ENCODE data around the gene MYO1F.
"Not testable (repeated sequence)": the region's sequence is repeated elsewhere in the genome, so short reads cannot be mapped to it uniquely, and the experiment has no call there.

Gene MYO1F

DNA sequence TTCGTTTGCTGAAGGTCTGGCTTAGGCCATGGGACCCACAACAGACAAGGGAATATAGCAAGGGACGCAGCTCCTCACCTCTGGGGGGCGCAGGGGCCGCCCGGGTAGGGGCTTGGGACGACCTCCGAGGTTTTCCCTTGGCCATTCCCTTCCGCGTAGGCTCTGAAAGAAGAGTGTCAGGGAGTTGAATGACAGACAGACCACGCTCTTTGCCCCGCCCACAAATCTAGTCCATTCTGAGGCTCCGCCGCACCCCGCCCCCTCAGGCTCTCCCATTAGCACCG lies 51.9 kb downstream of the MYO1F start:
- H3K4me3 Mint-ChIP-seq, result no peak overlapping the region
- H3K4me1 Mint-ChIP-seq, result peaks cover 10% of the 10 kb centered on the region
- ATAC-seq (no peak), DNase-seq (ENCODE audit: low spot score in 2 of 2) (no peak)
- H3K36me3 Mint-ChIP-seq, result no peaks in the 10 kb centered on the region
- H3K9me3 Mint-ChIP-seq, result no peaks in the 10 kb centered on the region
- no peak overlapping the region for H3K27ac Mint-ChIP-seq

DNA sequence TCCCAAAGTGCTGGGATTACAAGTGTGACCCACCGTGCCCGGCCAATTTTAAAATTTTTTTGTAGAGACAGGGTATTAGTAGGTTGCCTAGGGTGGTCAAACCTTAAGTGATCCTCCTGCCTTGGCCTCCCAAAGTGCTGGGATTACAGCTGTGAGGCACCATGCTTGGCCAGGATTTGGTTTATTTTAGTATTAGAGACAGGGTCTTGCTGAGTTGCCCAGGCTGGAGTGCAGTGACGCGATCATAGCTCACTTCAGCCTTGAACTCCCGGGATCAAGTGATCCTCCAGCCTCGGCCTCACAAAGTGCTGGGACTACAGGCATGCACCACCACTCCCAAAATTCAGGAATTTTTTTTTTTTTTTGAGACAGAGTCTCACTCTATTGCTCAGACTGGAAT lies 57.9 kb downstream of the MYO1F start:
- H3K36me3 Mint-ChIP-seq, result peaks cover 12% of the 10 kb centered on the region
- H3K4me1 Mint-ChIP-seq, result peaks cover 36% of the 10 kb centered on the region
- H3K9me3 Mint-ChIP-seq, result no peaks in the 10 kb centered on the region
- peak overlapping the region; percentile 95 for H3K27ac Mint-ChIP-seq
- H3K4me3 Mint-ChIP-seq, result no peak overlapping the region
- ATAC-seq (no peak), DNase-seq (ENCODE audit: low spot score in 2 of 2) (no peak)

DNA sequence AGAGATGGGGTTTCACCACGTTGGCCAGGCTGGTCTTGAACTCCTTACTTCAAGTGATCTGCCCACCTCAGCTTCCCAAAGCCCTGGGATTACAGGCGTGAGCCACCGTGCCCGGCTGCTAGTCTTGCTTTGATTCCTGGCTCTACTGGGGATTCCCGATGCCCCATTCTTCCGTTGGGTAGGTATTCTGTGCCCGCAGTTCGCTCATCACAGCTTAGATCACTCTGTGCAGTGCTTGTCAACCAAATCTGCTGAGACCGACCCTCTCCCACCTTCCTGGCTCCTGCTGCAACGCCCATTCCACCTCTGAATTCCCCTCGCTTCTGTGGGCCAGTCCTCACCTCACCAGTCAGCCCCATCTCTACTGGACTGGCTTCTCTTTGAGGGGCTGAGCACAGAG lies 58.7 kb downstream of the MYO1F start:
- ATAC-seq (no peak), DNase-seq (ENCODE audit: low spot score in 2 of 2) (no peak)
- Mint-ChIP-seq H3K9me3 (no peaks in the 10 kb centered on the region), H3K4me1 (peaks cover 42% of the 10 kb centered on the region), H3K36me3 (peaks cover 21% of the 10 kb centered on the region), H3K27ac (peak overlapping the region; percentile 95), H3K4me3 (peak overlapping the region; percentile 65)

DNA sequence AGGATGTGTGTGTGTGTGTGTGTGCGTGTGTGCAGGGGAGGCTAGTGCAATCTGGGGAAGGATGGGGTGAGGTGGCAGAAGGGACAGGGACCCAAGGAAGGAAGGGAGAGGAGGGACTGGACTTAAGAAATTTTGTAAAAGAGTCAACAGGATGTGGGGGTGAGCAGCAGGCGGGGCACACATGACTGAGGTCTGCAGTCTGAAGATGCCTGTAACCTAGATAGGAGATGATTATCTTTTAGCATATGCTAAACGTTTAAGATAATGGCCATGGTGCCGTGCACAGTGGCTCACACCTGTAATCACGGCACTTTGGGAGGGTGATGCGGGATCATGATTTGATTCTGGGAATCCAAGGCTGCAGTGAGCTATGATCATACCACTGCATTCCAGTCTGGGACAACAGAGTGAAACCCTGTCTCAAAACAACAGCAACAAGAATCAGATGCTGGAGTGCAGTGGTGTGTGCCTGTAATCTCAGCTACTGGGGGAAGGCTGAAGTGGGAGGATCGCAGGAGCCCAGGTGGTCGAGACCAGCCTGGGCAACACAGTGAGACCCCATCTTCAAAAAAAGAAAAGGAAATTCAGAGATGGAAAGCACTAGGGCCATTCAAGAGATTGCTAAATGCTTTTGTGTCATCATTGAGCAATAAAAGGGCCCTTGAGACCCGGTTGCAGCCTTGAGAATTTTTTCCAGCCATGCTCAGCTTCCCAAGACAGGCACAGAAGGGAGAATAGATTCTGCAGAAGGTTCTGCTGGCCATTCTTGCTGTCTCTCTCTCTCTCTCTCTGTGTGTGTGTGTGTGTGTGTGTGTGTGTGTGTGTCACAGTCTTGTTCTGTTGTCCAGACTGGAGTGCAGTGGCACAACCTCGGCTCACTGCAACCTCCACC lies 59.4 kb downstream of the MYO1F start:
- H3K36me3 Mint-ChIP-seq, result peaks cover 26% of the 10 kb centered on the region
- ATAC-seq (peak; percentile 14), DNase-seq (ENCODE audit: low spot score in 2 of 2) (no peak)
- H3K4me1 Mint-ChIP-seq, result peaks cover 47% of the 10 kb centered on the region
- H3K9me3 Mint-ChIP-seq, result no peaks in the 10 kb centered on the region
- H3K27ac Mint-ChIP-seq, result peak overlapping the region; percentile 95
- H3K4me3 Mint-ChIP-seq, result peak overlapping the region; percentile 65

DNA sequence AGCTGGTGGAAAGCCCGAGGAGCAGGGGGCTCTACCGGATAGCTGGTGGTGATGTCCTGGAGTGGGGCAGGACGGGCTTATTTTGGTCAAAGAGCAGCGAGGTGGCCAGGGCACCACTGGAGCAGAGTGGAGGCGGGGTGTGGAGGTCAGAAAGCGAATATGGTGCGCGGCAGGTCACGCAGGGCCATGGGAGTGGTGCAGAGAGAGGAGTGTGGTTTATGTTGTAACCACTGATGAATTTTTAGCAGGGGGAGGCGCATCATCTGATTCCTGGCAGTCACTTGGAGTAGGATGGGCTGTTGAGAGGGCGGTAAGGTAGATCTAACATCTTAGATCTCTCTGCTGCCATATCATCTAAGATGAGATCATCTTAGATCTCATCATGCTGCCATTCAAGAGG lies 61.9 kb downstream of the MYO1F start:
- H3K4me1 Mint-ChIP-seq, result peaks cover 55% of the 10 kb centered on the region
- DNase-seq (ENCODE audit: low spot score in 2 of 2), result peak in 1 of 2 donors; percentile 69
- peak overlapping the region; percentile 89 for H3K4me3 Mint-ChIP-seq
- peak; percentile 59 for ATAC-seq
- no peaks in the 10 kb centered on the region for H3K9me3 Mint-ChIP-seq
- H3K27ac Mint-ChIP-seq, result peak overlapping the region; percentile 99
- H3K36me3 Mint-ChIP-seq, result peaks cover 26% of the 10 kb centered on the region

DNA sequence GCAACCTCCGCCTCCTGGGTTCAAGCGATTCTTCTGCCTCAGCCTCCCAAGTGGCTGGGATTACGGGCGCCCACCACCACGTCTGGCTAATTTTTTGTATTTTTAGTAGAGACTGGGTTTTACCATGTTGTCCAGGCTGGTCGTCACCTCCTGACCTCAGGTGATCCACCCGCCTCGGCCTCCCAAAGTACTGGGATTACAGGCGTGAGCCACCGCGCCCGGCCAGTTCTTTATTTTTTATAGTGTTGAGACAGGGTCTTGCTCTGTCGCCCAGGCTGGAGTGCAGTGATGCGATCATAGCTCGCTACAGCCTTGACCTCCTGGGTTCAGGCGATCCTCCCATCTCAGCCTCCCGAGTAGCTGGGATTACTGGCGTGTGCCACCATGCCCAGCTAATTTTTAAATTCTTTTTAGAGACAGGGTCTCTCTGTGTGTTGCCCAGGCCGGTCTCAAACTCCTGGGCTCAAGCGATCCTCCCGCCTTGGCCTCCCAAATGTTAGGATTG lies 62.7 kb downstream of the MYO1F start:
- Mint-ChIP-seq H3K36me3 (peaks cover 33% of the 10 kb centered on the region), H3K27ac (peak overlapping the region; percentile 99), H3K4me3 (peak overlapping the region; percentile 89), H3K4me1 (peaks cover 55% of the 10 kb centered on the region)
- not testable (repeated sequence) for ATAC-seq; DNase-seq (ENCODE audit: low spot score in 2 of 2); H3K9me3 Mint-ChIP-seq

DNA sequence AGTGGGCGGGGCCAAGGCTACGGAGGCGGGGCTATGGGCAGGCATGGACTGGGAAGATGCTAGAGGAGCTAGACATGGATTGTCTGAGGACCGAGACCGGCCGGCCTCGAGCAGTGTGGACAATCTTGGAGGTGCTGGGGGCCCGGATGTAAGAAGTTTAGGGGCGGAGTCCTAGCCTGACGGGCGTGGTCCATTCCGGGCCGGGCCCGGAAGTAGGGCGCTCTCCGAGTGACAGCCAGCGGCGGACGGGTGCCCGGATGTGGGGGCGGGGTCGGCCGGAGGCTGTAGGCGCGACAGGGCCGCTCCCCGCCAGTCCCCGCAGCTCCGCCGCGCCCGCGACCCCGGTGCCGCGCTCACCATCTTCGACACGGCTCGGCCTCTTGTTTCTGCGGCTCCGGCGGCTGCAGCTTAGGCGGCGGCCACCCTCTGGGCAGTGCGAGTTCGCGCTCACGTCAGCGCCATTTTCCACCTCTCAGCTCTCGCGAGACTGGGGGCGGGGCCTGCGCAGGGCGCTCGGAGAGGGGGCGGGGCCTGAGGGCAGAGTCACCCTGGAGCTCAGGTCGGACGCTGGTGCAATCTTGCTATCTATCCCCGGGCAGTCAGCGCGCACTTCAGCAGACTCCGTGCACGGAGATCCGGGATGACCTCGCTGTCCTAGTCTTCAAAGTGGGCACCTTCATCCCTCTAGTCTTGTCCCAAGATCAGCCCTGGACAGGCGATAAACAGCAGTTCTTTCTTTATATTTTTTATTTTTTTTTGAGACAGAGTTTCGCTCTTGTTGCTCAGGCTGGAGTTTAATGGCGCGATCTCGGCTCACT lies 63.3 kb downstream of the MYO1F start, which contains the start of gene ZNF414:
Gene ZNF414 (minus strand): TSS at position 481 of the 818 bp plus-strand sequence. CDS start 121 bp downstream, at position 360.
- Mint-ChIP-seq H3K9me3 (no peaks in the 10 kb centered on the region), H3K36me3 (peaks cover 37% of the 10 kb centered on the region), H3K4me3 (peak within 1 kb of the TSS; percentile 89), H3K27ac (peak within 1 kb of the TSS; percentile 99), H3K4me1 (peaks cover 54% of the 10 kb centered on the region)
- ATAC-seq (peak; percentile 91), DNase-seq (ENCODE audit: low spot score in 2 of 2) (peak; percentile 98 to 99)

DNA sequence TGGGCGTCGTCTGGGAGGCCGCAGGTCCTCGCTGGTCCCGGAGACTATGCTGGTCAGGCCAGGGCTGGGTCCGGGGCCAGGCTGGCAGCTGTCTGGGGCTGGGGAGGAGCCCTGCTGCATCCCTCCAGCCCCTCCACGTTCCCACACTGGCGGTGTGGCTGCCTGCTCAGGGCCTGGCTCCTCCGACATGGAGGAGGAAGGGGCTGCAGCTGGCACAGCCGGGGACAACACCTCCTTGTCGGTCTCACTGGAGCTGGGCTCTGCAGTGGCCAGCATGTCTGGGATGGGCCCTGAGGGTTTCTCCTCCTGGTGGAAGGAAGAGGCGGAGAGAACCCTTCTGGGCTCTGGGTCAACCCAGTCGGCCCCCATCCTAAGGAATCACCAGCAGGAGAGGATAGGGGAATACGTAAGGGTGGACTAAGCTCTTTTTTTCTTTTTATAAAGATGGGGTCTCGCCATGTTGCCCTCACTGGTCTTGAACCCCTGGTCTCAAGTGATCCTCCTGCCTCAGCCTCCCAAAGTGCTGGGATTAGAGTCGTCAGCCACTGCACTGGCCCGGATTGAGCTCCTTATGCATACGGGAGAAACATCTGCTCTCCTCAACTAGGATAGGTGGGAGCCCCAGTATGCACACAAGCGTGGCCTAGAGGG lies 64.1 kb downstream of the MYO1F start:
- H3K36me3 Mint-ChIP-seq, result peaks cover 37% of the 10 kb centered on the region
- peak overlapping the region; percentile 99 for H3K27ac Mint-ChIP-seq
- H3K4me1 Mint-ChIP-seq, result peaks cover 47% of the 10 kb centered on the region
- ATAC-seq (no peak), DNase-seq (ENCODE audit: low spot score in 2 of 2) (no peak)
- H3K4me3 Mint-ChIP-seq, result peak overlapping the region; percentile 89
- no peaks in the 10 kb centered on the region for H3K9me3 Mint-ChIP-seq

DNA sequence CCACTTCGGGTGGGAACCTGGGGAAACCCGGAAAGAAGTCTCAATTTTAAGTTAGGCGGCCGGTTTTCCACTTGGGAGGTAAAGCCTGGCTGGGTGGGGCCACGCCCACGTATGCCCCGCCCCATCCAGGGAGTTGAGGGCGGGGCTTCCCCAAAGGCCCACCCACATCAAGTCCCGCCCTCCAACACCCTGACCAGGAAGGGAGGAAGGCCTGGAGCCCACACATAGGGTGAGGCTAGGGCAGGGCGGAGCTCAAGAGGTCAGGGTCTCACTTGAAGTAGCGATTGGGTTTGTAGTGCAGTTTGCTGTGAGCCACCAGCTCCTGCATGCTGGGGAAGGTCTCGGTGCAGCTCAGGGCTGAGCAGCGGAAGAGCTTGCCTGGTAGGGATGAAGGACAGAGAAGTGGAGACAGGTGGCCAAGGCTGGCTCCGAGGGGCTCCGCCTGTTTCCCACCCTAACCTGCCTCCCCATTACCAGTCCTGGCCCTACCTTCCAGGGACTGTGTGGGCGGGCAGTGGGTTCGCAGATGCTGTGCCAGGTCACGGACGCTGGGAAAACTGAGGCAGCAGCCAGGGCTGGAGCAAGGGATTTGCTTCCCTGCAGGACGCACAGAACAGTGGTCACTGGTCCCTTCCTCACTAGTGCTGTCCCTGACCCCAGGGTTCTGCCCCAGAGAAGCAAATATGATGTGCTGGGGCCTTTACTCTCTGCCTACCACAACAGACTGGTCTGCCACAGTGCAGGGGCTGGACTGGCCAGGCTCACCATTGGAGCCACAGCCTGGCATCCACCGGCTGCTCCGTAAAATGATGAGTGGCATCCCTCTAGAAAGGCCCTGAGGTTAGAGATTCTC lies 64.9 kb downstream of the MYO1F start:
- peak overlapping the region; percentile 44 for H3K4me3 Mint-ChIP-seq
- DNase-seq (ENCODE audit: low spot score in 2 of 2), result peak in 1 of 2 donors; percentile 64
- ATAC-seq, result no peak
- H3K36me3 Mint-ChIP-seq, result peaks cover 37% of the 10 kb centered on the region
- peak overlapping the region; percentile 20 for H3K27ac Mint-ChIP-seq
- H3K9me3 Mint-ChIP-seq, result no peaks in the 10 kb centered on the region
- H3K4me1 Mint-ChIP-seq, result peaks cover 39% of the 10 kb centered on the region

DNA sequence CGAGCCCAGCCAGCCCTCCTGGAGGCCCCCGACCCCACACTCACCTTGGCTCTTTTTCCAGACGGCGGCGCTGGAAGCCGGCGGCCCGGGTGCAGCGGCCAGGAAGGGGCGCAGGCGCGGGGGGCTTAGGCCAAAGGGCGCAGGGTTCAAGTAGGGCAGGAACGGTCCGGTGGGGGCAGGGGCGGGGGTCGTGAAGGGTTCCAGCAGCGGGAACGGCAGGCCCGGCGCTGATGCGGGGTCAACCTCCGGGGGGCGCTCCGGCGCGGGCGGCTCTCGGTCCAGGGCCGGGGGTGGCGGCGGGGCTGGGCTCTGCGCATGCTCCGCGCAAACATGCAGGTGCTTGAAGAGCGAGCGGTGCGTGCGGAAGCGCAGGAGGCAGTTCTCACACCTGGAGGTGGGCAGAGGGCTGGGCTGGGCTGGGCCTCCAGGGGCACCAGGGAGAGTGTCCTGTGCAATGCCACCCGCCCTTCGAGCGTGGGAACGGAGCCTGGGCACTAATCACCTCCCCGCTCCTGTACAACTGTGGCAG lies 65.6 kb downstream of the MYO1F start:
- H3K9me3 Mint-ChIP-seq, result no peaks in the 10 kb centered on the region
- no peak for DNase-seq (ENCODE audit: low spot score in 2 of 2)
- H3K27ac Mint-ChIP-seq, result no peak overlapping the region
- H3K36me3 Mint-ChIP-seq, result peaks cover 37% of the 10 kb centered on the region
- H3K4me1 Mint-ChIP-seq, result peaks cover 36% of the 10 kb centered on the region
- H3K4me3 Mint-ChIP-seq, result peak overlapping the region; percentile 44
- ATAC-seq, result no peak

DNA sequence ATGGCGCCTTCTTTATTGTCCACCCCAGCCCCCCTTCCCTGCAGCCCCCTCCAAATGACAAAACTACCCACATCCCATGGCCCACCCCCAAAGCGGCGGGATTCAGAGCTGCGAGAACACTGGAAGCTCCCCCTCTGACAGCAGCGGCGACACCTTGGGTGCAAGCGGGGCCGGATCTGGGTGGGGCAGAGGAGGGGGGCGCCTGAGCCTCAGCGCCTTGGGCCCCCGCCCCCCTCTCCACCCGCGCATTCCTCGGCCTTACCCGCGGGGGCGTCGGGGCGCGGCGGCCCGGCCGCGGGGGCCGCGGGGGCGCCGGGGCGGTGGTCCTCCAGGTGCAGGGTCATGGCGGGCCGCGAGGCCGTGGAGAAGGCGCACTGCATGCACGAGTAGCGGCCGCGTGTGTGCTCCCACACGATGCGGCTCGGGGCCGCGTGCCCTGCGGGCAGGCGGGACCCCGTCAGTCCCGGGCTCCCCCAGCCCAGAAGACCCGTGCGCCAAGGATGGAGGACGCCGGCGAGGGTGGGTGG lies 66.6 kb downstream of the MYO1F start:
- Mint-ChIP-seq H3K9me3 (no peaks in the 10 kb centered on the region), H3K4me1 (peaks cover 39% of the 10 kb centered on the region), H3K4me3 (no peak overlapping the region), H3K27ac (no peak overlapping the region), H3K36me3 (peaks cover 37% of the 10 kb centered on the region)
- ATAC-seq (no peak), DNase-seq (ENCODE audit: low spot score in 2 of 2) (no peak)

DNA sequence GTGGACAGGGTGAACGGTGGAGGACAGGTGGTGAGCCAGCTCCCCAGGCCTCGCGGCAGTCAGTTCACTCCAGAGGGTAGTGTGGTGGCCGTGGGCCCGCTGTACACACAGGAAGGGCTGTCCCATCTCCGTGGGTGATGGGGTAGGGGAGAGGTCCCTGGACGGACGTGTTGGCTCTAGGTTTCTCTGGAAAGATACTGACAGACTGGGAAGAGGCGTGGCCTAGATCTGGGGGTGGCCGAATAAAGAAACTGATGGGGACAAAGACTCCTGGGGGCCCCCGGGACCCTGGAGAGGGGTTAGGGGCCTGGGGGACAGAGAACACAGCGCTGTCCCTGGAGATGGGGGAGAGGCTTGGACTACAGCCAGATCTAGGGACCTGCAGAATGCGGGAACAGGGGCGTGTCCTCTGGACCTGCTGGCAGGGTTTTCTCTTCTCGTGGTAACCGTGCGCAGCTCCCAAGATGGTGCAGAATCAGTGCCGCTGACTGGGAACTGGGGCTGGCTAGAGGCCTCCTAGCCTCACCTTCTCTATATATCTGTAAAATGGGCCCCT lies 70.8 kb downstream of the MYO1F start:
- no peak for DNase-seq (ENCODE audit: low spot score in 2 of 2)
- no peak for ATAC-seq
- peak overlapping the region; percentile 85 for H3K4me3 Mint-ChIP-seq
- peaks cover 12% of the 10 kb centered on the region for H3K4me1 Mint-ChIP-seq
- H3K9me3 Mint-ChIP-seq, result no peaks in the 10 kb centered on the region
- H3K27ac Mint-ChIP-seq, result peak overlapping the region; percentile 89
- peaks cover 11% of the 10 kb centered on the region for H3K36me3 Mint-ChIP-seq

DNA sequence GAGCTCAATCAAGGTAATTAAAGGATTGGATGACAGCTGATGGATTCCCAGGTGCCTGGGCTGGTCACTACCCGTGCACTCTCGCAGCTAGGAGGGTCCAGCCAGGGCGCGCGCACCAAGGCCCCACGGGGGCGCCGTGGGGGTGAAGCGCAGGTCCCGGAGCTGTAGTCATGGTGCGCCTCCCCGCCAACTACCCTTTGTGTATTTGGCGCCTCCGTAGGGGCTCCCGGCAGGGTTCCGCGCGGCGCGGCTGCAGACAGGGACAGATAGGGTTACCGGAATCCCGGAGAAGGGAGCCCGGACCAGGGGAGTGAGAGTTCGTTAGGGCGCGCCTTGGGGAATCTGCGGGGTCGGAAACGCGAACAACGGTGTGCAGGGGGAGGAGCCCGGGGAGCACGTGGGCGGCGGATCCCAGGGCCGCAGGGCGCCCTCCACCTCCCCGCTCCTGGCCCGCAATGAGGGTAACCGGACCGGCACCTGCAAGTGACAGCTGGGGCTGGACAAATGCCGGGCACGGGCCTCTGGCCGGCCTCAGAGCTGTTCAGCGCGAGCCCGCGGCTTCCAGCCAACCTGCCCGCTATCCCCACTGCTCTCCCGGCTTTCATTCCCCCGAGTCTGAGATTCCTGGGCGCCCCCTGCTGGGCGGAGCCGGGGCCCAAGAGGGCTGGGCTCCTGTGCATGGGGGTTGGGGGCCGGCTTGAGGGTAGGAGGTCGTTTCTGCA lies 71.4 kb downstream of the MYO1F start:
- ATAC-seq, result peak; percentile 77
- peak; percentile 79 to 90 for DNase-seq (ENCODE audit: low spot score in 2 of 2)
- Mint-ChIP-seq H3K36me3 (peaks cover 11% of the 10 kb centered on the region), H3K4me3 (peak overlapping the region; percentile 85), H3K9me3 (no peaks in the 10 kb centered on the region), H3K4me1 (peaks cover 12% of the 10 kb centered on the region), H3K27ac (peak overlapping the region; percentile 89)
